HEK293 (cell line): ENCODE measurements around the gene GPR107.

ENCODE experiments used
- YY1 ChIP-seq: fragments of 450-650 bp; formaldehyde crosslinking; IDR thresholded peaks from 2 replicates; pipeline ENCODE4 v1.5.1; 2018; ENCODE audit warnings: missing biosample characterization, missing genetic modification characterization
- ZNF423 ChIP-seq: fragments of 450-650 bp; formaldehyde crosslinking; IDR thresholded peaks from 2 replicates; pipeline ENCODE4 v1.5.1; 2016; ENCODE audit warnings: missing biosample characterization, missing genetic modification characterization
- ZNF510 ChIP-seq: fragments of 450-650 bp; formaldehyde crosslinking; IDR thresholded peaks from 2 replicates; pipeline ENCODE4 v1.5.1; 2018; ENCODE audit warnings: mild to moderate bottlenecking, missing genetic modification characterization, missing biosample characterization; ENCODE audit not compliant: insufficient replicate concordance
- TF ChIP-seq, protein P1 (sequence below): fragments of 450-650 bp; formaldehyde crosslinking; IDR thresholded peaks from 2 replicates; pipeline ENCODE4 v1.5.1; 2016; ENCODE audit warnings: missing biosample characterization, missing genetic modification characterization
- TF ChIP-seq, protein P2 (sequence below): fragments of 450-650 bp; formaldehyde crosslinking; IDR thresholded peaks from 2 replicates; pipeline ENCODE4 v1.5.1; 2016; ENCODE audit warnings: missing biosample characterization, missing genetic modification characterization, borderline replicate concordance
- TF ChIP-seq, protein P3 (sequence below): fragments of 450-650 bp; formaldehyde crosslinking; IDR thresholded peaks from 2 replicates; pipeline ENCODE4 v1.5.1; 2016; ENCODE audit warnings: missing biosample characterization, missing genetic modification characterization
- TF ChIP-seq, protein P4 (sequence below): fragments of 450-650 bp; formaldehyde crosslinking; IDR thresholded peaks from 2 replicates; pipeline ENCODE4 v1.5.1; 2016; ENCODE audit warnings: missing biosample characterization, missing genetic modification characterization

- TF ChIP-seq, protein P1, sequence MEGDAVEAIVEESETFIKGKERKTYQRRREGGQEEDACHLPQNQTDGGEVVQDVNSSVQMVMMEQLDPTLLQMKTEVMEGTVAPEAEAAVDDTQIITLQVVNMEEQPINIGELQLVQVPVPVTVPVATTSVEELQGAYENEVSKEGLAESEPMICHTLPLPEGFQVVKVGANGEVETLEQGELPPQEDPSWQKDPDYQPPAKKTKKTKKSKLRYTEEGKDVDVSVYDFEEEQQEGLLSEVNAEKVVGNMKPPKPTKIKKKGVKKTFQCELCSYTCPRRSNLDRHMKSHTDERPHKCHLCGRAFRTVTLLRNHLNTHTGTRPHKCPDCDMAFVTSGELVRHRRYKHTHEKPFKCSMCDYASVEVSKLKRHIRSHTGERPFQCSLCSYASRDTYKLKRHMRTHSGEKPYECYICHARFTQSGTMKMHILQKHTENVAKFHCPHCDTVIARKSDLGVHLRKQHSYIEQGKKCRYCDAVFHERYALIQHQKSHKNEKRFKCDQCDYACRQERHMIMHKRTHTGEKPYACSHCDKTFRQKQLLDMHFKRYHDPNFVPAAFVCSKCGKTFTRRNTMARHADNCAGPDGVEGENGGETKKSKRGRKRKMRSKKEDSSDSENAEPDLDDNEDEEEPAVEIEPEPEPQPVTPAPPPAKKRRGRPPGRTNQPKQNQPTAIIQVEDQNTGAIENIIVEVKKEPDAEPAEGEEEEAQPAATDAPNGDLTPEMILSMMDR (tag by site-specific recombination), result no peak
- no peak for TF ChIP-seq YY1 (tag by site-specific recombination)
- TF ChIP-seq ZNF423, result no peak
- no peak for TF ChIP-seq ZNF510 (tag by site-specific recombination)
- TF ChIP-seq, protein P2, sequence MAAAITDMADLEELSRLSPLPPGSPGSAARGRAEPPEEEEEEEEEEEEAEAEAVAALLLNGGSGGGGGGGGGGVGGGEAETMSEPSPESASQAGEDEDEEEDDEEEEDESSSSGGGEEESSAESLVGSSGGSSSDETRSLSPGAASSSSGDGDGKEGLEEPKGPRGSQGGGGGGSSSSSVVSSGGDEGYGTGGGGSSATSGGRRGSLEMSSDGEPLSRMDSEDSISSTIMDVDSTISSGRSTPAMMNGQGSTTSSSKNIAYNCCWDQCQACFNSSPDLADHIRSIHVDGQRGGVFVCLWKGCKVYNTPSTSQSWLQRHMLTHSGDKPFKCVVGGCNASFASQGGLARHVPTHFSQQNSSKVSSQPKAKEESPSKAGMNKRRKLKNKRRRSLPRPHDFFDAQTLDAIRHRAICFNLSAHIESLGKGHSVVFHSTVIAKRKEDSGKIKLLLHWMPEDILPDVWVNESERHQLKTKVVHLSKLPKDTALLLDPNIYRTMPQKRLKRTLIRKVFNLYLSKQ, result no peak
- TF ChIP-seq, protein P3, sequence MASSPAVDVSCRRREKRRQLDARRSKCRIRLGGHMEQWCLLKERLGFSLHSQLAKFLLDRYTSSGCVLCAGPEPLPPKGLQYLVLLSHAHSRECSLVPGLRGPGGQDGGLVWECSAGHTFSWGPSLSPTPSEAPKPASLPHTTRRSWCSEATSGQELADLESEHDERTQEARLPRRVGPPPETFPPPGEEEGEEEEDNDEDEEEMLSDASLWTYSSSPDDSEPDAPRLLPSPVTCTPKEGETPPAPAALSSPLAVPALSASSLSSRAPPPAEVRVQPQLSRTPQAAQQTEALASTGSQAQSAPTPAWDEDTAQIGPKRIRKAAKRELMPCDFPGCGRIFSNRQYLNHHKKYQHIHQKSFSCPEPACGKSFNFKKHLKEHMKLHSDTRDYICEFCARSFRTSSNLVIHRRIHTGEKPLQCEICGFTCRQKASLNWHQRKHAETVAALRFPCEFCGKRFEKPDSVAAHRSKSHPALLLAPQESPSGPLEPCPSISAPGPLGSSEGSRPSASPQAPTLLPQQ, result no peak
- TF ChIP-seq, protein P4, sequence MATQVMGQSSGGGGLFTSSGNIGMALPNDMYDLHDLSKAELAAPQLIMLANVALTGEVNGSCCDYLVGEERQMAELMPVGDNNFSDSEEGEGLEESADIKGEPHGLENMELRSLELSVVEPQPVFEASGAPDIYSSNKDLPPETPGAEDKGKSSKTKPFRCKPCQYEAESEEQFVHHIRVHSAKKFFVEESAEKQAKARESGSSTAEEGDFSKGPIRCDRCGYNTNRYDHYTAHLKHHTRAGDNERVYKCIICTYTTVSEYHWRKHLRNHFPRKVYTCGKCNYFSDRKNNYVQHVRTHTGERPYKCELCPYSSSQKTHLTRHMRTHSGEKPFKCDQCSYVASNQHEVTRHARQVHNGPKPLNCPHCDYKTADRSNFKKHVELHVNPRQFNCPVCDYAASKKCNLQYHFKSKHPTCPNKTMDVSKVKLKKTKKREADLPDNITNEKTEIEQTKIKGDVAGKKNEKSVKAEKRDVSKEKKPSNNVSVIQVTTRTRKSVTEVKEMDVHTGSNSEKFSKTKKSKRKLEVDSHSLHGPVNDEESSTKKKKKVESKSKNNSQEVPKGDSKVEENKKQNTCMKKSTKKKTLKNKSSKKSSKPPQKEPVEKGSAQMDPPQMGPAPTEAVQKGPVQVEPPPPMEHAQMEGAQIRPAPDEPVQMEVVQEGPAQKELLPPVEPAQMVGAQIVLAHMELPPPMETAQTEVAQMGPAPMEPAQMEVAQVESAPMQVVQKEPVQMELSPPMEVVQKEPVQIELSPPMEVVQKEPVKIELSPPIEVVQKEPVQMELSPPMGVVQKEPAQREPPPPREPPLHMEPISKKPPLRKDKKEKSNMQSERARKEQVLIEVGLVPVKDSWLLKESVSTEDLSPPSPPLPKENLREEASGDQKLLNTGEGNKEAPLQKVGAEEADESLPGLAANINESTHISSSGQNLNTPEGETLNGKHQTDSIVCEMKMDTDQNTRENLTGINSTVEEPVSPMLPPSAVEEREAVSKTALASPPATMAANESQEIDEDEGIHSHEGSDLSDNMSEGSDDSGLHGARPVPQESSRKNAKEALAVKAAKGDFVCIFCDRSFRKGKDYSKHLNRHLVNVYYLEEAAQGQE (tag by site-specific recombination), result no peak
Observed at GRCh38 chr9:130039528-130040147, 14.1 kb upstream of the GPR107 start.
